HG03066 (cell line): Measurements from ENCODE around the gene ZIC2.
"Not testable (repeated sequence)": the region's sequence is repeated elsewhere in the genome, so short reads cannot be mapped to it uniquely, and the experiment has no call there.

Experiments used
- ATAC-seq: cut with Tn5 transposase; IDR thresholded peaks from one replicate; pipeline ENCODE4 v1.9.1; 2021; ENCODE audit warnings: low read depth; ENCODE audit not compliant: unreplicated experiment

ZIC2 gene

DNA sequence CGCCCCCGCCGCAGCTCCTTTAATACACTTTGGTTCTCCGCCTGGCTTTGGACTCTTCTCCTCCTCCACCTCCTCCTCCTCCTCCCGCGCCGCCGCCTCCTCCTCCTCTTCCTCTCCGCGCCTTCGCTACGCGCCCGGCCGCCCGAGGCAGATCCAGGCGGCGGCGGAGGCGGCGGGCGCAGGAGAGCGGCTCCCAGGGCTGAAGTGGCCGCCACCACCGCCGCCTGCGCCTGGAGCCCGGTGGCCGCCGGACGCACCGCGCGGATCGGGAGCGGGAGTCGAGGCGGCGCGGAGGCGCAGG is at the start of gene ZIC2:
TSS of gene ZIC2 (plus strand) at position 50 of the 301 bp plus-strand sequence. CDS start 281 bp downstream, outside the sequence.
- ATAC-seq = no peak

DNA sequence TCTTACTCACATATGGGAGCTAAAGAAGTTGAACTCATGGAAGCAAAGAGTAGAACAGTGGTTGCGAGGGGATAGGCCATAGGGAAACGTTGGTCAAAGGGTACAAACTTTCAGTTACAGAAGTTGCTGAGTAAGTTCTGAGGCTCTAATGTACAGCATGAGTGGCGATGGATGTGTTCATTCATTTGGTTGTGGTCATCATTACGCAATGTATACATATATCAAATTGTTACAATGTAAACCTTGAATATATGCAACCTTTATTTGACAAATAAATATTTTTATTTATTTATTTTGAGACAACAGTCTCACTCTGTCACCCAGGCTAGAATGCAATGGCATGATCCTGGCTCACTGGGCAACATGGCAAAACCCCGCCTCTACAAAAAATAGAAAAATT is 48.7 kb upstream of the ZIC2 start:
- no peak for ATAC-seq

GRCh38 chr13:99935772-99936171 is 45.8 kb upstream of the ZIC2 start:
- ATAC-seq = no peak

- no peak for ATAC-seq
Measured at GRCh38 chr13:99938635-99939034, 42.9 kb upstream of the ZIC2 start.

DNA sequence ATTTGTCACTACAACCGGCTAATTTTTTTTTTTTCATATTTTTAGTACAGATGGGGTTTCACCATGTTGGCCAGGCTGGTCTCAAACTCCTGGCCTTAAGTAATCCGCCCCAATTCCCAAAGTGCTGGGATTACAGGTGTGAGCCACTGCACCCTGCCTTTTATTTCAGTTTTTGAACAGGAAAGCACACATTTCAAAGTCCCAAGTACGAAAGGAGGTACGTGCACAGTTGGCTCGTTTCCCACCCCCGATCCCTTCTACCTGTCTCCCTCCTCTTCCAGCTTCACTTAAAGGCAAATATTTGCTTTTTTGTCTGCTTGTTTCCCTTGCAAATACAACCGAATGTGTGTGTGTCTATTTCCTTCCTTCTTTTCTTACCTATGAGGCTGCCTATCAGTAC is 40.5 kb upstream of the ZIC2 start:
- ATAC-seq = no peak

- ATAC-seq = no peak
Measured at GRCh38 chr13:99941911-99942310, 39.7 kb upstream of the ZIC2 start.

DNA sequence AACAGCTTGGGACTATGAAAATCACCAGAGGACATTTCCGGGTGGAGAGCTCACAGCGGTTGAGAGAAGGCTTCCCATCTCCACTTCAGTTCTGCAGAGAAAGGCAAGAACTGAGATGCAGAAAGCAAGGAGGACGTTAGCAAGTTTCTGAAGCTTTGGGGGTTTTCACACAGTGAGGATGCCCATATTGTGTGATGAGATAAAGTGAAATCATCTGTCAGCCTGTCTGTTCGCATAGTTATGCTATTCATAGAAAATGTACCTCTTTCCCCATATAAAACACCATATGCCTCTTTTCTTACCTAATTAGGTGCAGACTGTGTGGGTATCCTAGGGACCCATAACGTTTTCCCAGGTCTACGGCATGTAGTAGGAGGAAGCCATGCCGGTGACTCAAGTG is 37.5 kb upstream of the ZIC2 start:
- ATAC-seq = no peak

- no peak for ATAC-seq
Measured at GRCh38 chr13:99944606-99945005, 37.0 kb upstream of the ZIC2 start.

GRCh38 chr13:99945515-99945914 is 36.1 kb upstream of the ZIC2 start:
- ATAC-seq = not testable (repeated sequence)

- ATAC-seq = no peak
Measured at GRCh38 chr13:99947666-99948065, 33.9 kb upstream of the ZIC2 start.

DNA sequence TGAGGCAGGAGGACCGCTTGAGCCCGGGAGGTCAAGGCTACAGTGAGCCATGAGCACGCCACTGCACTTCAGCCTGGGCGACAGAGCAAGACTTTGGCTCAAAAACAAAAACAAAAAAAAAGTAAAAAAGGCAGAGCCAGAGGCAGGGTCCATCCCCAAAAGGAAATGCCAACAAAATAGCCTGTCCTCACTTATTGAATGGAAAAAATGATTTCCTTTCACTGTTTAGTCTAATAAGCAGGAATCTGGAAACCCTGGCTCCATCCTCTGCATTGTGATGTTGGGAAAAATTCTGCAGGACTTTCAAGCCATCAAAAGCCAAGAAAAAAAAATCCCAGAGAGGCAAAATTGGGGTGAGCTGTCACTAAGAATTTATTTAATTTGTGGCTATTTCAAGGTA is 33.2 kb upstream of the ZIC2 start:
- no peak for ATAC-seq

- no peak for ATAC-seq
Measured at GRCh38 chr13:99948907-99949678, 32.5 kb upstream of the ZIC2 start.

DNA sequence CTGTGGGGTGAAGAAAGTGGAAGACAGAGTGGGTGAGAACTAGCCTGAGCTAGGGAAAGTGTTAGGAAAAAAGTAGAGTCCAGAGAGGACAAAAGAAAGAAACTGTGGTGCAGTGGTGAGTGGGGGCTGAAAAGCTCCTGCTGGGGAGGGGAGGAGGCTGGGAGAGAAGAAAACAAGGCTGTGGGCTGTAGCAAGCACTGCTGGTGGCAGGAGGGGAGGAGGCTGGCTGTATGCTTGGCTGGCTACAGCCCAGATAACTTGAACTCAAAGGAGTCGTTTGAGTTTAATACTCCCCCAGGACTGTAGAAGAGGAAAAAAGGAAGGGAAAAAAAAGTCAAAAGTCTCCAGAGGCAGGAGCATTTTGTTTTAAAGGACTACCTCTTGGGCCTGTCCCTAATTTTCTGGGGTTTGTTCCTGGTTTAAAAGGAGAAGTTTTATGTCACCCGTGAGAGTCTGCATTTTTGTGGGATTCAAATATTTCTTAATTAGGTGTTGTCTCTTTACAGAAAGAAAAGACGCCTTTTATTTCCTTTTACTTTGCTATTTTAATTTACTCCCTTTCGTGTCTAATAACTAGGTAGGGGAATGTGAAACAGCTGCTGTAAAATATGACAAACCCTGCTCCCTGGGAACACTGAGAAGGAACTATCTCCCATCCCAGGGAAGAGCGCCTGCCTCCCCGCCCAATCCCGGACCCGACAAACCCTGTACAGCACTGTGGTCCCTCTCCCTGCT is 31.7 kb upstream of the ZIC2 start:
- ATAC-seq = no peak

DNA sequence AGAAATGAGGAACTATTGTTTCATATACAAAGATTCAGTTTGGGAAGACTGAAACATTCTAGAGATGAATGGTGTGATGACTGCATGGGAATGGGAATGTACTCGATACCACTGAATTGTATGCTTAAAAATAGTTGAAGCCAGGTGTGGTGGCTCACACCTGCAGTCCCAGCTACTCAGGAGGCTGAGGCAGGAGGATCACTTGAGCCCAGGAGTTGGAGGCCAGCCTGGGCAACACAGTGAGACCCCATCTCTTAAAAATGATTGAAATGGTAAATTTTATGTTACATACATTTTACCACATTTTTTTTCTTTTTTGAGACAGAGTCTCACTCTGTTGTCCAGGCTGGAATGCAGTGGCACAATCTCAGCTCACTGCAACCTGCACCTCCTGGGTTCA is 29.9 kb upstream of the ZIC2 start:
- ATAC-seq = not testable (repeated sequence)

- ATAC-seq = no peak
Measured at GRCh38 chr13:99953138-99953755, 28.3 kb upstream of the ZIC2 start.

DNA sequence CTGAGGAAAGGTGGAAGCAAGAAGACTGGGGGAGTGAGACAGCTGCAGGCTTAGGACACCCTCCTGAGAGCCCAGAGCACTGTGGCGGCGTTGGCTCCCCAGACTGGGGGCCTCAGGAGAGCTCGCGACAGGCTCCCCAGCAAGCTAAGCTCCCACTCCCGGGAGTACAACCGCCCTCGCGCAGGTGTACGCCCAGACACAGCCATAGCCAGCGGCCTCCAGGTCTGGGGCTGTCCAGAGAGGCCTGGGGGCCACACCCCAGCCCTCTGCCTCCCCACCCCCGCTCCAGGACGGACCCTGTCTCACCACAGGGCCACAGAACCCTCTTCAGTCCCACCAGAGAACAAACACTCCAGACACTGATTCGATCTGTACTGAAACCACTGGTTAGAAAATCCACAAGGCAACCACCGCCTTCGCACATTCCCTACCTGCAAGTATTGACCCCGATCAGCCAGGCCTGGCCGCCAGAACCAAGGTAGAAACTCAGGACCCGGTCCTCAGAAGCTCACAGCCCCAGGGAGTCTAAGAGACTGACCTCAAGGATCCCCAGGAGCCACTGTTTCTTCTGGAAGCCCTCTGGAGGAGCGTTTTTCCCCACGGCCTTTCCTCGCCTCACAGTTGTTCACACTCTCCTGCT is 26.4 kb upstream of the ZIC2 start:
- no peak for ATAC-seq

- ATAC-seq = no peak
Measured at GRCh38 chr13:99955747-99956472, 25.7 kb upstream of the ZIC2 start.

DNA sequence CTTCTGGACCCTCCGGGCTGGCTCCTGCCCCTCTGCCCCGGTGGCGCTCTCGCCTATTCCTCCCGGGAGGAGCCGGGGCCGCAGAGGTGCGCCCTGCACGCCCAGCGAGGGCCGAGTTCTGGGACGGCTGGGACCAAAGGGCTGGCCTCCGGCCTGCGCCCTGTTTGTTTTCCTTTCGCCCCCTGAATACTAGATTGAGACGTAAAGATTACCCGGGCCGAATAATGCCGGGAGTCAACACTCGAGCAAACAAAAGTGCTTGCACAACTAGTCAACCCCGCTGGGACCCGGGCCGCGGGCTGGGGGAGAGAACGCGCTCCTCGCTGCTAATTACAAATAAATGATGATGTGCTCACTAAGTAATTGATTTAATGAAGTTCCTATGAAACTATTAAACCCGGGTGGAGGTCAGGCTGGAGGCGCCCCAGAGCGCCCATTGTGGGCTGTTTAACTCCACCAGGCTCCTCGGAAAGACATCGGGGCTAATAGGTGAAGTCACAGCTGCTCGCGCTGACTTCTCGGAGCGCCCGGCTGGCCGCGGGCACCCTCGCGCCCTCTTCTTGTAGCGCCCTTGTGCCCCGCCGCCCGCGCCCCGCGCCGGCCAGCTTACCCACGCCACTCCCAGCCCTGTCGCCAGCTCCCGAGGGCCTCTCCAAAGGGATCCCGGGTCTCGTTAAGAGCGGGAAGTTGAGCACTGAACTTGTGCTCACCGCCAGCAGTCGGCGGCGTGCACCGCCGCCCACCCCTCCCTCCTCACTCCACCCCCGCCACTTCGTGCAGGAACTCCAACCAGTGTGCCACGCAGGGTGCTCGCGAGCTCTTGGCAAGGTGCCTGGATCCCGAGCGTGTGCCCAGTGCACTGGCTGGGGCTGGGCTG is 24.9 kb upstream of the ZIC2 start:
- ATAC-seq = no peak

GRCh38 chr13:99958406-99959126 is 23.0 kb upstream of the ZIC2 start:
- no peak for ATAC-seq
